HG03159 (cell line): ENCODE measurements around the gene PDGFRA.

Experiments
- ATAC-seq: cut with Tn5 transposase; IDR thresholded peaks from one replicate; pipeline ENCODE4 v1.9.1; 2021; ENCODE audit warnings: mild to moderate bottlenecking, moderate library complexity; ENCODE audit not compliant: unreplicated experiment

Gene PDGFRA

GRCh38 chr4:54228961-54229501 is at the start of gene PDGFRA:
Gene PDGFRA (plus strand): TSS chr4:54229293. CDS start chr4:54258769, 29,476 bp downstream.
- ATAC-seq: no peak

GRCh38 chr4:54184581-54184980 is 44.5 kb upstream of the PDGFRA start:
- no peak for ATAC-seq

GRCh38 chr4:54185044-54185780 is 43.9 kb upstream of the PDGFRA start:
- no peak for ATAC-seq

- ATAC-seq: no peak
These were observed 43.2 kb upstream of the PDGFRA start for GRCh38 chr4:54185866-54186265.

GRCh38 chr4:54186371-54186770 is 42.7 kb upstream of the PDGFRA start:
- no peak for ATAC-seq

GRCh38 chr4:54187148-54187547 is 41.9 kb upstream of the PDGFRA start:
- no peak for ATAC-seq

GRCh38 chr4:54189140-54189539 is 40.0 kb upstream of the PDGFRA start:
- no peak for ATAC-seq

- ATAC-seq: no peak
These were observed 36.3 kb upstream of the PDGFRA start for GRCh38 chr4:54192811-54193210.

GRCh38 chr4:54197926-54198325 is 31.2 kb upstream of the PDGFRA start:
- ATAC-seq: no peak

- ATAC-seq: no peak
These were observed 29.2 kb upstream of the PDGFRA start for GRCh38 chr4:54199919-54200318.

GRCh38 chr4:54209617-54210016 is 19.5 kb upstream of the PDGFRA start:
- ATAC-seq: no peak

GRCh38 chr4:54213001-54213400 is 16.1 kb upstream of the PDGFRA start:
- ATAC-seq: no peak

GRCh38 chr4:54213761-54214160 is 15.3 kb upstream of the PDGFRA start:
- ATAC-seq: no peak

GRCh38 chr4:54215379-54216077 is 13.6 kb upstream of the PDGFRA start:
- no peak for ATAC-seq

GRCh38 chr4:54217642-54218495 is 11.2 kb upstream of the PDGFRA start:
- peak; percentile 91 for ATAC-seq

GRCh38 chr4:54218736-54219135 is 10.4 kb upstream of the PDGFRA start:
- ATAC-seq: no peak

GRCh38 chr4:54224996-54225597 is 4.0 kb upstream of the PDGFRA start:
- no peak for ATAC-seq

GRCh38 chr4:54225598-54226403 is 3.3 kb upstream of the PDGFRA start:
- no peak for ATAC-seq

- ATAC-seq: no peak
These were observed 2.5 kb upstream of the PDGFRA start for GRCh38 chr4:54226404-54227255.
